Measurements from ENCODE around the gene COPS8.

DNA sequence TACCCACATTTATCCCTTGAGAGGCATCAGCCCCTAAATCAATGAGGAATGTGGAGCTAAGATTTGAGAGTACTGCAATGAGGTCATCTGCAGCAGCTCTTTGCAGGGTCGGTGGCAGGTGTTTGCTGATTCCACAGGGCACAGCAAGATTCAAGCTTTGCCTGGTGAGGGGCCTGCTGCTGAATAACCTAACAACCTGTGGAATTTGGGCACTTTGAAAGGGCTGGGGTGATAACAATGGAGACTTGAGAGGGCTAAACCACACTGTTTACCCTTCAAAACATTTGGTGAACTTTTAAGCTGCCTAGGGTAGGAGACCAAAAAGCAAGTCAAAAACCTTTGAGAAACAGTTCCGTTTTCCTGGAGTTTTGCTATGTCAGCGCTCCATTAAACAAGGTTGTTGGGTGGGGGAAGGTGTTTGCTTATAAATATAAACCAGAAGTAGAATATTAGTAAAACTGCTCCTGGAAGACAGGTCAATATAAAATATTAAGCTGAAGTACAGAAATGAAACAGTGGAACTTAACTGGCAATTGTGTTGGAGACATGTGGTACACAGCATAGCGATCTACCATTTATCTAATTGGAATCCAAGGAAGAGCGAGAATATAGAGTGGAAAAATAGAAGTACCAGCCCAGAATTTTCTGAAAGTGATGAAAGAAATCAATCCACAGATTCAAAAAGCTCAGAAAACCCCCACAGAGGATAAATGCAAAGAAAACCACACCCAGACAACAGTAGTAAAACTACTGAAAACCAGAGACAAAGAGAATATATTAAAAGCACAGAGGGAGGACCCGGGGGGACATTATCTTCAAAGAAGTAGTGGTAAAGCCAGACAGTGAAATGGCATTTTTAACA lies 15.7 kb downstream of the COPS8 start:
- TF ChIP-seq SMC3 (IDR thresholded peaks at IDR 0.05; ENCODE audit: low read depth, low read length), result no peak
- no peak for TF ChIP-seq POLR2A (IDR thresholded peaks at IDR 0.05; ENCODE audit: low read depth, low read length)
- TF ChIP-seq, protein P1, sequence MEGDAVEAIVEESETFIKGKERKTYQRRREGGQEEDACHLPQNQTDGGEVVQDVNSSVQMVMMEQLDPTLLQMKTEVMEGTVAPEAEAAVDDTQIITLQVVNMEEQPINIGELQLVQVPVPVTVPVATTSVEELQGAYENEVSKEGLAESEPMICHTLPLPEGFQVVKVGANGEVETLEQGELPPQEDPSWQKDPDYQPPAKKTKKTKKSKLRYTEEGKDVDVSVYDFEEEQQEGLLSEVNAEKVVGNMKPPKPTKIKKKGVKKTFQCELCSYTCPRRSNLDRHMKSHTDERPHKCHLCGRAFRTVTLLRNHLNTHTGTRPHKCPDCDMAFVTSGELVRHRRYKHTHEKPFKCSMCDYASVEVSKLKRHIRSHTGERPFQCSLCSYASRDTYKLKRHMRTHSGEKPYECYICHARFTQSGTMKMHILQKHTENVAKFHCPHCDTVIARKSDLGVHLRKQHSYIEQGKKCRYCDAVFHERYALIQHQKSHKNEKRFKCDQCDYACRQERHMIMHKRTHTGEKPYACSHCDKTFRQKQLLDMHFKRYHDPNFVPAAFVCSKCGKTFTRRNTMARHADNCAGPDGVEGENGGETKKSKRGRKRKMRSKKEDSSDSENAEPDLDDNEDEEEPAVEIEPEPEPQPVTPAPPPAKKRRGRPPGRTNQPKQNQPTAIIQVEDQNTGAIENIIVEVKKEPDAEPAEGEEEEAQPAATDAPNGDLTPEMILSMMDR (conservative IDR thresholded peaks at IDR 0.05; ENCODE audit: low read depth, low read length), result no peak
- no peak for TF ChIP-seq RAD21 (IDR thresholded peaks at IDR 0.05; ENCODE audit: low read length)
